Measurements from ENCODE around the gene SNCA. TPM values are rescaled to one million over a fixed set of nuclear protein-coding genes. Genes with fewer than 3 reads are reported as not detected.

The SNCA gene
- total RNA-seq, 1 experiment from 2014 or later: 179 TPM

- in situ Hi-C loops (cut with HindIII; ENCODE audit: low pct_unique_long_range_greater_than_20kb, low sequenced_read_pairs): no loop called here
- no peak for DNase-seq (ENCODE audit: low read depth, low spot score)
Measured at GRCh38 chr4:89684536-89684935, 152.4 kb downstream of the SNCA start.

GRCh38 chr4:89682808-89683207 is 154.2 kb downstream of the SNCA start:
- in situ Hi-C loops (cut with HindIII; ENCODE audit: low pct_unique_long_range_greater_than_20kb, low sequenced_read_pairs): no loop called here
- no peak for DNase-seq (ENCODE audit: low read depth, low spot score)

- in situ Hi-C loops (cut with HindIII; ENCODE audit: low pct_unique_long_range_greater_than_20kb, low sequenced_read_pairs): no loop called here
- no peak for DNase-seq (ENCODE audit: low read depth, low spot score)
Measured at GRCh38 chr4:89681671-89682070, 155.3 kb downstream of the SNCA start.

GRCh38 chr4:89681219-89681618 is 155.7 kb downstream of the SNCA start:
- in situ Hi-C loops (cut with HindIII; ENCODE audit: low pct_unique_long_range_greater_than_20kb, low sequenced_read_pairs): no loop called here
- DNase-seq (ENCODE audit: low read depth, low spot score): no peak

GRCh38 chr4:89674876-89675459 is 162.0 kb downstream of the SNCA start:
- in situ Hi-C loops (cut with HindIII; ENCODE audit: low pct_unique_long_range_greater_than_20kb, low sequenced_read_pairs): no loop called here
- no peak for DNase-seq (ENCODE audit: low read depth, low spot score)

Other genes starting within 250 kb of the SNCA start
- gene MMRN1, start 57.7 kb upstream of the SNCA start, total RNA-seq (2014; rRNA removed; shearing (Covaris generic)): 0.16 and 0.29 TPM in 2 replicates

All from SK-MEL-5 (cell line).